ENCODE data around the gene WDR3.

GRCh38 chr1:117970252-117970651 is 40.7 kb downstream of the WDR3 start:
- TF ChIP-seq, protein P1, sequence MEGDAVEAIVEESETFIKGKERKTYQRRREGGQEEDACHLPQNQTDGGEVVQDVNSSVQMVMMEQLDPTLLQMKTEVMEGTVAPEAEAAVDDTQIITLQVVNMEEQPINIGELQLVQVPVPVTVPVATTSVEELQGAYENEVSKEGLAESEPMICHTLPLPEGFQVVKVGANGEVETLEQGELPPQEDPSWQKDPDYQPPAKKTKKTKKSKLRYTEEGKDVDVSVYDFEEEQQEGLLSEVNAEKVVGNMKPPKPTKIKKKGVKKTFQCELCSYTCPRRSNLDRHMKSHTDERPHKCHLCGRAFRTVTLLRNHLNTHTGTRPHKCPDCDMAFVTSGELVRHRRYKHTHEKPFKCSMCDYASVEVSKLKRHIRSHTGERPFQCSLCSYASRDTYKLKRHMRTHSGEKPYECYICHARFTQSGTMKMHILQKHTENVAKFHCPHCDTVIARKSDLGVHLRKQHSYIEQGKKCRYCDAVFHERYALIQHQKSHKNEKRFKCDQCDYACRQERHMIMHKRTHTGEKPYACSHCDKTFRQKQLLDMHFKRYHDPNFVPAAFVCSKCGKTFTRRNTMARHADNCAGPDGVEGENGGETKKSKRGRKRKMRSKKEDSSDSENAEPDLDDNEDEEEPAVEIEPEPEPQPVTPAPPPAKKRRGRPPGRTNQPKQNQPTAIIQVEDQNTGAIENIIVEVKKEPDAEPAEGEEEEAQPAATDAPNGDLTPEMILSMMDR (IDR thresholded peaks at IDR 0.05; ENCODE audit: low read depth, low read length, poor library complexity, severe bottlenecking): no peak
- no peak for TF ChIP-seq EZH2phosphoT487 (IDR thresholded peaks at IDR 0.05; ENCODE audit: borderline replicate concordance, low read length)

Measured in DOHH2 (cell line).